NCI-H187 treated with DMSO at 0.1 percent for 48 hours (cell line): ENCODE results near the gene KIF13A.
"Not testable (repeated sequence)": the region's sequence is repeated elsewhere in the genome, so short reads cannot be mapped to it uniquely, and the experiment has no call there.

Experiments
- DNase-seq: peaks from one replicate; lab custom pipeline; 2025; lab: John Stamatoyannopoulos, UW

Gene KIF13A

DNA sequence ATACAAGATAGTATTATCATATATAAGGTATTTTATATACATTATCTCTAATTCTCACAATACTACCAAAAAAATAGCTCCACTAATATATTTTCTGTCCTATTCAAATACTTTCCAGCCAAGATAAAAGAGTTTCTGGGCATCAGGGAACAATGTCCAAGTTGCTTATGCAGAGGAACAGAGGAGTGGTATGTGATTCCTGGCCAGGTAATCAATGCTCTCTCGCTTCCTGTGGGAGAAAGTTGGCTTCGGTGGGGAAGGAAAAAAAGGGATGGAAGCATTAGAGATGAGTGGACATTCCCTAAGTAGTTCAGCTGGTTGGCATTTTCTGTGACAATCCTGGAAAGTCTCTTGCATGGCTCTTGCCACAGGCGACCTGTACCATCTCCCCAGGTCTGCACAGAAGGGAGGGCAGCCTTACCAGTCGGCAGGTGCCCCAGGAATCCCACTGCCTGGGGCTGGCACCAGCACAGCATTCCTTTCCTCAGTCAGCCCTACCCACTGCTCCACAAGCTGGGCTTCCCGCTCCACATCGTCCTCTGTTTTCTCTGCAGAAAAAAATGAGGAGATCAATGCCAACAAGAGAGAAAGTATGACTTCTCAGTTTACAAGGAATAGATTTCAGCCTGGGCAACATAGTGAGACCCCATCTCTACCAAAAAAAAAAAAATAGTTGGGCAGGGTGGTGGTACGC is 202.2 kb downstream of the KIF13A start:
- DNase-seq, result no peak

DNA sequence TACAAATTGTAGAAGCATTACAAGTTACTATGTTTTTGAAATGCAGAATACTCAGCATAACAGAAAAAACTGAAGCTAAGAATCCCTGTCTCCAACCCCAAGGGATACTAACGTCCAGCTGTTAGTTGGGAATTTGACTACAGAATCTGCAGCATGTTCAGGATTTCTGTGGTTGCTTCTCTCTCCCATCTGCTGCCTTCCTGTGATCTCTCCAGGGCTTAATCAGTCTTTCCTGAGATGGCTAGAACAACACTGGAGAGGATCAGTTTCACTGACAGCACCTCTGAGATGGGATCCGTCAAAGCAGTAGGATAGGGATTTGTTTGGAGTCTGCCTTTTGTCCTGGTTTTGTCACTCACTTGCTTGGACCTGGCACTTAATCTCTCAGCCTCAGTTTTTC is 207.4 kb downstream of the KIF13A start:
- no peak for DNase-seq

DNA sequence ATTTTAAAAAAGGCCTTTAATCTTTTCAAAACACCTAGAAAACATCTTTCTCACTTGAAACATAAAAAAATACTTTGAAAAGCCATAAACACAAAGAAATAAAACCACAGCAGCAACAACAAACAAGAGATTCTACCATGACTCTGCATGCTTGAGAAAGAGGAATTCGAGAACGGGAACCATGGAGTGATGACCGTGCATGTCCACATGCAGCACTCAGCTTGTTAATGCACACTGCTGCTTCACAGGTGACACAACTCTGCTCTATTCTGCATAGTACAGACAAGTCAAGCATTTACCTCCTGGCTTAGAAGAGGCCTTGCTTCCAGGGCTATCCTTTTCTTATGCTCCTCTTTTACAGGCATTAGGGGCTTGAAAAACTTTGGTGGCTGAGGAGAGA is 215.8 kb downstream of the KIF13A start:
- DNase-seq, result no peak

DNA sequence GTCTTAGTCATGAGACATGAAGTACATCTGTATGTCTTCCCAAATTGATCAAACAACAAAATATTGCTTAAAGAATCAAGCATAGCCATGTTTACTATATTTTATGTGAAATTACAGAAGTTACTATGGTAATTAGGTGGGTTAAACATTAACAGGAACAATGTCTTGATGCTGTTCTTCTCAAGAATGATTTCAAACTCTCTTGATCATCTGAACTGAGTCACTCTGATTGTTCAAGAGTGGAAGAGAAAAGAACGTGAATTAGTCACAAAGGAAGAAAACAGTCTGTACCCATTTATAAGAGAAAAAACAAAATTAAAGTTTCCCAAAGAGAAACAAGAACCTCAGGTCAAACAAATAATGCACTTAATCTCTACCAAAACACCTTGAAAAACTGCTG is 218.6 kb downstream of the KIF13A start:
- DNase-seq, result no peak

DNA sequence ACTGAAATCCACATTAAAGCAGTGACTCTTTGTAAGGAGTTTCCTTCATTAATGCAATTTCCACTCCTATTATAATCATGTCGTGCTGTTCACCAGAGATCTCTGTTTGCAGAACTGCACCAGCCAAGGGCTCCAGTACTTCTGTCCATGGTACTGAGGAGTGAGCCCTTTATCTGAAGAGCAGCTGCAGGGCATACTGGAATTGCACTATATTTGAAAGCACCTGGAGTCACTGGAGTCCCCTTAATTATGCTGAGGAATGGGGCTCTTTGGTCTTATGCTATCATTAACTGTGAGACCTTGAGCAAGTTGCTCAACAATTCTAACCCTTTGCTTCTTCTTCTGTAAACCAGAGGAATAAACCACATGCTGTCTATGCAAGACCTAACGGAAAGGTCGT is 219.0 kb downstream of the KIF13A start:
- no peak for DNase-seq

DNA sequence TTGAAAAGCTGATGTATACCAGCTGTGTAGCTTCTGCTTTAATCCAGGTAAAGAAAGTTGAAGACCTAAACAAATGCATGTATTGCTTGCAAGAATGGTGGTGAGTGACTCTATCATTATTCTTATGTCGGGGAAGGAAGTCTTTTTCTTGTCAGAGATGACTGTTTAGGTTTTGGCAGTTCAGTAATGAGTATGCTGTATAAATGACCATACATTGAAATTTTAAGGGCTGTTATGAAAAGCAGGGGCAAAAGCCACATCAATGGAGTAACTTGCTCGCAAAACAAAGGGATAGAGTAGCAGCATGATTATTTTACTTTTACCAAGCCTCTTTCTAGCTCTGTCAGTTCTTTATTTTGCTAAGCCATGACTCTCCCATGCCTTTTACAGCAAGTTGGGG is 224.8 kb downstream of the KIF13A start:
- no peak for DNase-seq

DNA sequence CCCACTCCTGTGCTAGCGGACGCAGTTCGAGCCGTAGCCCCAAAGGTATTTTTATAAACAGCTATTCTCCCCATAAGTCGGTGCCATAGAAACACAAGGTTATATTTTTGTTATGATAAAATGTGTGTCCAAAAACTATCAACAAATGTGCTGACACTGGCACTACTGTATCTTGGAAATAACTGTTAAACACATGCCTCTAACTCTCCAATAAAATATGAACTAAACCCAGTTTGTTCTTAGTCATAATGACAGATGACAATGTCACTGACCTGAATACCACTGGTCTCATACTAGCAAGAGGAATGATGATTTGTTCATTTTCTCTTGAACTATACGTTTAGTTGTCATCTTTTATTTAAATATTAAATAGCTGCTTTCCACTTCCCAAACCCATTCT is 229.3 kb downstream of the KIF13A start:
- no peak for DNase-seq

DNA sequence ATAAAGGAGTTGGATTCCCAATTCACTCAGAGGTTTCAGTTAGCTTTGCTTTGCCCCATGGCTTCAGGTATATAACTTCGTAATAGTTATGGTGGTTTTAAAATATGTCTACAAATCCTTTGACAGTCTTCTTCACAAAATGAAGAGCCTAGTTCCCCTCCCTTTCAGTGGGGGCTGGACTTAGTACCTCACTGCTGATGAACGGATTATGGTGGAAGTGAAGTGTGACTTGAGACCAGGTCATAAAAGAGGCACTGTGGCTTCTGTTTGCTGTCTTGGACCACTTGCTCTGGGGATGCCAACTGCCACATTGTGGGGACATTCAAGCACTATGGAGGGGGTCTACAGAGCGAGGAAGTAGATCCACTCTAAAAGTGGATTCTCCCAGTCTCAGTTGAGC is 233.2 kb downstream of the KIF13A start:
- no peak for DNase-seq

DNA sequence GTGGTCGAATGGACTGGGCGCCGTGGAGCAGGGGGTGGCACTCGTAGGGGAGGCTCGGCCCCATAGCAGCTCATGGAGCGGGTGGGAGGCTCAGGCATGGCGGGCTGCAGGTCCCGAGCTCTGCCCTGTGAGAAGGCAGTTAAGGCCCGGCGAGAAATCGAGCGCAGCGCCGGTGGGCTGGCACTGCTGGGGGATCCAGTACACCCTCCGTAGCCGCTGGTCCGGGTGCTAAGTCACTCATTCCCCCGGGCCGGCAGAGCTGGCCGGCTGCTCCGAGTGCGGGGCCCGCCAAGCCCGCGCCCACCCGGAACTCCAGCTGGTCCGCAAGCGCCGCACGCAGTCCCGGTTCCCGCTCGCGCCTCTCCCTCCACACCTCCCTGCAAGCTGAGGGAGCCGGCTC is 242.1 kb downstream of the KIF13A start:
- DNase-seq, result not testable (repeated sequence)

DNA sequence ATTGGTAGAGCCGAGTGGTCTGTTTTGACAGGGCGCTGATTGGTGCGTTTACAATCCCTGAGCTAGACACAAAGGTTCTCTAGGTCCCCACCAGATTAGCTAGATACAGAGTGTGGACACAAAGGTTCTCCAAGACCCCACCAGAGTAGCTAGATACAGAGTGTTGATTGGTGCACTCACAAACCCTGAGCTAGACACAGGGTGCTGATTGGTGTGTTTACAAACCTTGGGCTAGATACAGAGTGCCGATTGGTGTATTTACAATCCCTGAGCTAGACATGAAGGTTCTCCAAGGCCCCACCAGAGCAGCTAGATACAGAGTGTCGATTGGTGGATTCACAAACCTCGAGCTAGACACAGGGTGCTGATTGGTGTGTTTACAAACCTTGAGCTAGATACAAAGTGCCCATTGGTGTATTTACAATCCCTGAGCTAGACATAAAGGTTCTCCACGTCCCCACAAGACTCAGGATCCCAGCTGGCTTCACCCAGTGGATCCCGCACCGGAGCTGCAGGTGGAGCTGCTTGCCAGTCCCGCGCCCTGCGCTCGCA is 242.6 kb downstream of the KIF13A start:
- DNase-seq, result not testable (repeated sequence)

DNA sequence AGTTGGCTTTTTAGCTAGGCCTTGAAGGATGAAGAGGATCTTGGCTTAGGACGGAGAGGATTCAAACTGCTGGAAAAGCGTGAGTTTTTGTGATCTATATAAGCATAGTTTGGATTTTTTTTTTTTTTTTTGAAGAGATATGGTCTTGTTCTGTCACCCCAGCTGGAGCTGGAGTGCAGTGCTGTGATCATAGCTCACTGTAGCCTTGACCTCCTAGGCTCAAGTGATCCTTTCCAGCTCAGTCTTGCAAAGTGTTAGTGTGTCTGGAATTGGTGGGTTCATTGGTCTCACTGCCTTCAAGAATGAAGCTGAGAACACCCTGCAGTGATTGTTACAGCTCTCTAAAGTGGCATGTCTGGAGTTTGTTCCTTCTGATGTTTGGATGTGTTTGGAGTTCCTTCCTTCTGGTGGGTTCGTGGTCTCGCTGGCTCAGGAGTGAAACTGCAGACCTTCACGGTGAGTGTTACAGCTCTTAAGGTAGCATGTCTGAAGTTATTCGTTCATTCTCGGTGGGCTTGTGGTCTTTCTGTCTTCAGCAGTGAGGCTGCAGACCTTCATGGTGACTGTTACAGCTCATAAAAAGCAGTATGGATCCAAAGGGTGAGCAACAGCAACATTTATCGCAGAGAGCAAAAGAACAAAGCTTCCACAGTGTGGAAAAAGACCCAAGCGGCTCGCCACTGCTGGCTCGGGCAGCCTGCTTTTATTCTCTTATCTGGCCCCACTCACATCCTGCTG is 243.2 kb downstream of the KIF13A start:
- DNase-seq, result no peak

DNA sequence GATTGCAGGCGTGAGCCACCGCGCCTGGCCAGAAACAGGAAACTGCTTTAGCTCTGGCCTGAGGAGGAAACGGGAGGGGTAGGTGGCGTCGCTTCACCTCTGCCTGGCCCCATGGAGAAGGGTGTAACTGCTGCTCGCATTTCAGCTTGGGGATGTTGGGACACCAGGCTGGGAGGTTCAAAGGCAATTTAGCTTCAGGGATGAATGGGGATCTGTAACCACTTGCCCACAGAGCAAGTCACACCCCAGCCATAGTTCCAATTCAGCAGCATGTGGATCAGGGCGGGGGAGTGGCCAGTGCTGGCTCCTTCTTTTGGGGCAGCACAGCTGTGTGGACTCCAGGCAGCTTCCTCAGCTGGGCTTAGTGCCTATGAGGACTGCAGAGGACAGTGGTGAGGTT is 245.9 kb downstream of the KIF13A start:
- DNase-seq, result no peak

DNA sequence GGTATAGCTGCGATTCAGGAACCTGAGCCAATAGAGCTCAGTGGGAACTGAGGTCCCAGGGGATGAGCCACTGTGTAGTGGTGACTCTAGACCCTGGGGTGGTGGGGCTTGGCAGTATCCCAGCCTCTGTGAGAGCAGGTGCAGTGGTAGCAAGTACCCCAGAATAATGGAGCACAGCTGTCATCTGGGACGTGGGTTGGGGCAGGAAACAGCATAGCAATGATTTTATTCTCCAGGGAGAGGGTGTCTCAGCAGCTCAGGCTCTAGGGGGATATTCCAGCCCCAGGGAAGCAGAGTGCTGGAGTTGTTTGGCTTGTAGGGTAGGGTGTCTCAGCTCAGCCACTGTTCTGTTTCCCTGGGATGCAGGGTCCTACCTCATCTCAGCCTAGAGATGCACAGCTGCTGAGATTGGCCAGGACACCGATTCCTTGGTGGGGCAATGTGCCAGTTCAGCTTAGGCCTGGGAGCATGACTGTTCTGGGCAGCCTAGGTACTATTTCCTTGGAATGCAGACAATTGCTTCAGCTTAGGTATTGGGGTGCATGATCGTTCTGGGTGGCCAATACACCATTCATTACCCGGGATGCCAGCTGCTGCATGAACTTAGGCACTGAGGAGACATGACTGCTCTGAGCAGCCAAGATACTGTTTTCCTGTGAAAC is 246.7 kb downstream of the KIF13A start:
- DNase-seq, result no peak

DNA sequence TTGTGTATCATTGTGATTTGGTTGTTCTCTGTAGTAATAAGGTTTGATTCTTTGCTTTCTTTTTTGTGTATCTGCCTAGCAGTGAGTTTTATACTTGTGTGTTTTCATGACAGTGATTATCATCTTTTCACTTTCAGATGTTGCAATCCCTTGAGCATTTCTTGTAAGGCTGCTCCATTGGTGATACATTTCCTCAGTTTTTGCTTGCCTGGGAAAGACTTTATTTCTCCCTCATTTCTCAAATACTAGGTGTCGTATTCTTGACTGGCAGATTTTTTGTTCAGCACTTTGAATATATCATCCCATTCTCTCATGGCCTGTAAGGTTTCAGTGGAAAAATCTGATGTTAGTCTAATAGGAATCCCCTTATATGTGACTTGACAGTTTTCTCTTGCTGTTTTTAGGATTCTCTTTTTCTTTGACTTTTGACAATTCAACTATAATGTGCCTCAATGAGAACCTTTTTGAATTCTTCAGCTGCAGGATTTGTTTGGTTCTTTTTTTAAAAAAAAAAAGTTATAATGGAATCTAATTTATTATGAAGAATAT is 249.7 kb downstream of the KIF13A start:
- no peak for DNase-seq

DNA sequence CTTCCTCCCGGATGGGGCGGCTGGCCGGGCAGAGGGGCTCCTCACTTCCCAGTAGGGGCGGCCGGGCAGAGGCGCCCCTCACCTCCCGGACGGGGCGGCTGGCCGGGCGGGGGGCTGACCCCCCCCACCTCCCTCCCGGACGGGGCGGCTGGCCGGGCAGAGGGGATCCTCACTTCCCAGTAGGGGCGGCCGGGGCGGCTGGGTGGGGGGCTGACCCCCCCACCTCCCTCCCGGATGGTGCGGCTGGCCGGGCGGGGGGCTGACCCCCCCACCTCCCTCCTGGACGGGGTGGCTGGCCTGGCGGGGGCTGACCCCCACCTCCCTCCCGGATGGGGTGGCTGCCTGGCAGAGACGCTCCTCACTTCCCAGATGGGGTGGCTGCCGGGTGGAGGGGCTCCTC is 252.1 kb downstream of the KIF13A start:
- not testable (repeated sequence) for DNase-seq

DNA sequence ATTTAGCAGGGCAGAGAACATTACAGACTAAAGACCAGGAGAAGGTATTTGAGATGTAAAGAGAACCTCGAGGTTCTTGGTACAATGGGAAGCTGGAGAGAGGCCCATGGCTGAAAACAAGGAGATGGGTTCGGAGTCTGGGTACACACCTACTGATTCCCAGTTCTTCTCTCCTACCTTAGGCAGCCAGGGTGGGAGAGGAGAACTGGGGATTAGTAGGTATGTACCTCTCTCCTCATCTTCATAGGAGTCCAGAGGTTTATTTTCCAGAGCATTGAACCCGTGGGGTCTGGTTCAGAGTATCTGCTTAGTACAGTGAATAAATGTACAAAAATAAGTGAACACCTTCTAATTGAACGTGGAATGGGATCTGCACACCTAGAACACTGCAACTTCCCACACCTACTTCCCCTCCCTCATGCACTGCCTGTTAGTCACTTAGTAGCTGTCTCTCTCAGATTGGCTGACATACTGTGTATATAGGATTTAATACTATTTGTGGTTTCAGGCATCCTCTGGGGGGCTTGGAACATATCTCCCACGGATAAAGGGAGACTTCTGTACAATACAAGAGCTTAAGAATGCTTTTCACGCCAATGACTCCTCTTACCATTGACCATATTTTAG is 257.2 kb downstream of the KIF13A start:
- no peak for DNase-seq

DNA sequence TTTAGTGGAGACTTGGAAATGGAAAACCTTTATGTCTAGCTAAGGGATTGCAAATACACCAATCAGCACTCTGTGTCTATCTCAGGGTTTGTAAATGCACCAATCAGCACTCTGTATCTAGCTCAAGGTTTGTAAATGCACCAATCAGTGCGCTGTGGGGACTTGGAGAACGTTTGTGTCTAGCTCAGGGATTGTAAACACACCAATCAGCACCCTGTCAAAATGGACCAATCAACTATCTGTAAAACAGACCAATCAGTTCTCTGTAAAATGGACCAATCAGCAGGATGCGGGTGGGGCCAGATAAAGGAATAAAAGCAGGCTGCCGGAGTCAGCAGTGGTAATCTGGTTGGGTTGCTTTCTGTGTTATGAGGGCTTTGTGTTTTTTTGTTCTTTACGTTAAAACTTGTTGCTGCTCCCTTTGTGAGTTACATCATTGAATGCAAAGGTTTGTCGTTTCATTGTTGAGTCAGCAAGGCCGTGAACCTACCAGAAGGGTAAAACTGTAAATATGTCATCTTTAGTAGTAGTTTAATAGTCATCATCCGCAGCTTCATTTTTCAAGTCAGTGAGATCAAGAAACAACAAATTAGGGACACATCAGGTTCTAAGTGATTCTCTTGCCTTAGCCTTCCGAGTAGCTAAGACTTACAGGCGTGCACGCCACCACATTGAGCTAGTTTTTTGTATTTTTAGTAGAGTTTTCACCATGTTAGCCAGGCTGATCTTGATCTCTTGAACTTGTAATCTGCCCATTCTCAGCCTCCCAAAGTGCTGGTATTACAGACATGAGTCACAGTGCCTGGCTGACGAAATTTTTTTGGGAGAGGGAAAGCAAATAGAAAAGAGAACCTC is 258.0 kb downstream of the KIF13A start:
- no peak for DNase-seq

DNA sequence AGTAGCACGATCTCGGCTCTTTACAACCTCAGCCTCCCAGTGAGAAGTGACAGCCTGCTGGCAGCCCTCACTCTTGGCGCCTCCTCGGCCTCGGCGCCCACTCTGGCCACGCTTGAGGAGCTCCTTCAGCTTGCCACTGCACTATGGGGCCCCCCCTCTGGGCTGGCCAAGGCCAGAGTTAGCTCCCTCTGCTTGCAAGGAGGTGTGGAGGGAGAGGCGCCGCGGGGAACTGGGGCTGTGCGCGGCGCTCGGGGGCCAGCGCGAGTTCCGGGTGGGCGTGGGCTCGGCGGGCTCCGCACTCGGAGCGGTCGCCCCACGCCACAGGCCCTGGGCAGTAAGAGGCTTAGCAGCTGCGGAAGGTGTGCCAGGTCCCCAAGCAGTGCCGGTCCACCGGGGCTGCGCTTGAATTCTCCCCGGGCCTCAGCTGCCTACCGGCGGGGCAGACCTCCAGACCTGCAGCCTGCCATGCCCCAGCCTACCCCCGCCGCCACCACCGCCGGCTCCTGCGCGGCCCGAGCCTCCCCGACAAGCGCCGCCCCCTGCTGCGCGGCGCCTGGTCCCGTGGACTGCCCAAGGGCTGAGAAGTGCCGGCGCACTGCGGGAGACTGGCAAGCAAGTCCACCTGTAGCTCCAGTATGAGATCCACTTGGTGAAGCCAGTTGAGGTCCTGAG is 258.7 kb downstream of the KIF13A start:
- no peak for DNase-seq

DNA sequence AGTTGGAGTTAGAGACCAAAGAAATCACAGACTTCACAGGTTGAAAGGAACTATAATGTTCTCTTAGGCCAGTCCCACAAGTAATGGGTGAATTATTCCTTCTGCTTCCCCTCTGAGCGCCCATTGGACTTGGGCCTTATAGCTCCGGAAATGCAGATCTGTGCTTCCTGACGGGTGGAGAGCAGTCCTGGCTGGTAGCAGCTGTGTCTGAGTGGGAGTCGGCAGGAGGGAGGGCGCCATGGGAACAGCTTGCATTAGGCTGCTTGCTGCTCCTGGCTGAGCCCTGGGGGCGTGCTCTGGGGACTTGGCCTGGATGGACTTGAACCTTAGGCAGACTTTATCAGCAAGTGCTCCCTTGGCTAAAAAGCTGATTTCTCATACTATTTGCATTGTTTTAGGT is 262.4 kb downstream of the KIF13A start:
- no peak for DNase-seq

DNA sequence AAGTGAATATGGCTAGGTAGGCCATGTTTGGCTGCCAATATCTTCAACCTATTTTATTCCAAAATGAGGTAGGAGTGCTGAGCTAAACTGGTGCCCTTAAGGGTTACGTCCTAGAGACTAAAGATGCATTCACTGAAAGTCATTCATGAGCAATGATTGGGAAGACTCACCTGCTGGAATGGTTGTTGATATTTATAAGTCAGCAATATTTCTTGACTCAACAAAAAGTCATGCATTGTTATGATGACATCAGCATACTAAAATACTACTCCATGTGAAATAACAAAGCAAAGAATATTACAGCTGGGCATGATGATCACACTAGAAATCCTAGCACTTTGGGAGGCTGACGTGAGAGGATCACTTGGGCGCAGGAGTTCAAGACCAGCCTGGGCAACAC is 263.1 kb downstream of the KIF13A start:
- DNase-seq, result no peak

DNA sequence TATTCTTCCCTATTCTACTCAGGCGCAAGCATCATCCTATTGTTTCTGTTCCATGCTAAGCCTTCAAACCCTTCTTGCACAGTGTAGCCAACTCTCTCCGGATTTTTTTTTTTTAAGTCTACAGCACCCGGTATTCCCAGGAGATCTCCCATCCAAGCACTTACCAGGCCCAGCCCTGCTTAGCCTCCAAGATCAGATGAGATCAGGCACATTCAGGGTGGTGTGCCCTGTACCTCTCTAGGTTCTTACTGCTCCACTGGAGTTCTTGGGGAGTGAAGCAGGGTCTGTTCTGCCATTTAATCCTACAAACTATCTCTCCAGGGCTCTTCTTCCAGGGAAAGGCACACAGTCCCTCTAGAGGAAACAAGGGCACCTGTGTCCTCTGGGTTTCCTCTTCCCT is 265.8 kb downstream of the KIF13A start:
- DNase-seq, result no peak
